Activated naive CD8-positive, alpha-beta T cell treated with anti-CD3 and anti-CD28 coated beads, Interleukin-2, amount 50 U/mL, for 24 hours (primary cell): Measurements from ENCODE around the gene NRN1.
"Not testable (repeated sequence)": the region's sequence is repeated elsewhere in the genome, so short reads cannot be mapped to it uniquely, and the experiment has no call there.

ENCODE experiments used
- ATAC-seq: fragments of 150-1000 bp; cut with Tn5 transposase; one replicate; pipeline ENCODE4 v1.10.0; 2021
- DNase-seq: peaks from one replicate; pipeline ENCODE4 v3.0.0; 2021
- H3K27ac Mint-ChIP-seq: one replicate; pipeline ENCODE4 v1.8.0; 2021; ENCODE audit warnings: mild to moderate bottlenecking, mixed read lengths
- H3K27me3 Mint-ChIP-seq: one replicate; pipeline ENCODE4 v1.8.0; 2021; ENCODE audit warnings: mixed read lengths
- H3K36me3 Mint-ChIP-seq: one replicate; pipeline ENCODE4 v1.8.0; 2021; ENCODE audit warnings: low read depth, mixed read lengths
- H3K4me1 Mint-ChIP-seq: one replicate; pipeline ENCODE4 v1.8.0; 2021; ENCODE audit warnings: mixed read lengths
- H3K4me3 Mint-ChIP-seq: one replicate; pipeline ENCODE4 v1.8.0; 2021; ENCODE audit warnings: mild to moderate bottlenecking, moderate library complexity, mixed read lengths
- H3K9me3 Mint-ChIP-seq: one replicate; pipeline ENCODE4 v1.8.0; 2021; ENCODE audit warnings: mixed read lengths

Gene NRN1

DNA sequence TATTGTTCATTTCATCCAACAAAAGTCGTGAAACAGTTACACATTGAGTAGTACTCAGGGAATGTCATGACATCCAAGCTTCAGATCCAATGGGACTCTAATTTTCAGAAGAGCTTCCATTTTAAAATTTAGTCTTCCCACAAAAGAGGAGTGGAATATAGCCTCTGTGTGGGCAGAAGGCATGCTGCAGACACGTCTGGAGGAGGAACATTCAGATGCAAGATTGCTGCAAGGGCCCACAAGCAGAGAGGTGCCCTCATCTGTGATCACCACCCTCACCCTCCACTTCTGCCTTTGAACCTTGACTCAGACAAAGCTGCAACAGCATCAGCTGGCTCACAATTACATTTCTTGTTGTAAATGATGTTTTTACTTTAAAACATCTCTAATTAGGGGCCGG is 29.9 kb downstream of the NRN1 start:
- ATAC-seq (no peak), DNase-seq (no peak)
- H3K9me3 Mint-ChIP-seq, result no peaks in the 10 kb centered on the region
- no peaks in the 10 kb centered on the region for H3K36me3 Mint-ChIP-seq
- no peak overlapping the region for H3K4me3 Mint-ChIP-seq
- H3K4me1 Mint-ChIP-seq, result peaks cover 15% of the 10 kb centered on the region
- peaks cover 12% of the 10 kb centered on the region for H3K27me3 Mint-ChIP-seq
- H3K27ac Mint-ChIP-seq, result no peak overlapping the region

DNA sequence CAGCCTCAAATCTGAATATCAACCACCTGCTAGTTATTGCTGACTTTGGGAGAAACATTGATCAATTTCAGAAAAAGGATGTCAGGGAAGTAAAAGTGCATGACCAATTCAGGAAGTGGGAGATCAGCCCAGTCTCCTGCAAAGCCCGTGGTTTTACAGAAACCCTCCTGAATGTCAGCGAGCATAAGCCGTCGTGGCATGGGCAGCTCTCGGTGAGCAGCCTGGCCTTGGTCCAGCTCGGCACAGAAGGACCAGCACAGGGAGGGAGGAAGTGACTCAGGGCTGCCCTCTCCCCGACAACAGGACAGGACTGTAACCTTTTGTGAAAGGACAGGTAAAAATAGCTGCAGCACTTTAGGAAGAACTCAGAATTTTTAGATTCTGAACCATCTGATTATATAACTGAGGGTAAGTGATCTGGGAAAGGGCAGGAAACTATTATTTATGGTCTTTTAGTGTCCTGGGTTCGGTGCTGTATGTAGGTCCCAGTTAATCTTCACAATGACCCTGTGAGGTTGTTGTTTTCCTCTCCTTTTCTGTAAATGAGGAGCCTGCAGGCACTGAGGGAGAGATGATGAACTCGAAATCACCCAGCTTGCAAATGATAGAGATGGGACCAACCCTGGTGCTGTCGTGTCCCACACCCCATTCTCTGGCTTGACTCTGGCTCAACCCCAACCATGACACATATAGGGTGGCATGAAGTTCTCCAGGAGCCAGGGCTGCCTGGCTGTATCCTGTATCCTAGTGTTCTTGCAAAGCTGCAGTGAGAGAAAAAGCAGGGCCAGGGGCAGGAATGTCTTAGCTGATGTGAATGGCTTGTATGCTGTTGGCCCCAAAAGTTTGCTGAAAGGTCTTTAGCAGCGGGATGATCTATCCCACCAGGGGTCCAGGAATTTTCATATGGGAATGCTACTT is 37.6 kb downstream of the NRN1 start:
- H3K4me1 Mint-ChIP-seq, result peaks cover 18% of the 10 kb centered on the region
- no peaks in the 10 kb centered on the region for H3K9me3 Mint-ChIP-seq
- no peak for DNase-seq
- peaks cover 7% of the 10 kb centered on the region for H3K27me3 Mint-ChIP-seq
- H3K36me3 Mint-ChIP-seq, result no peaks in the 10 kb centered on the region
- H3K27ac Mint-ChIP-seq, result no peak overlapping the region
- no peak for ATAC-seq
- H3K4me3 Mint-ChIP-seq, result no peak overlapping the region

DNA sequence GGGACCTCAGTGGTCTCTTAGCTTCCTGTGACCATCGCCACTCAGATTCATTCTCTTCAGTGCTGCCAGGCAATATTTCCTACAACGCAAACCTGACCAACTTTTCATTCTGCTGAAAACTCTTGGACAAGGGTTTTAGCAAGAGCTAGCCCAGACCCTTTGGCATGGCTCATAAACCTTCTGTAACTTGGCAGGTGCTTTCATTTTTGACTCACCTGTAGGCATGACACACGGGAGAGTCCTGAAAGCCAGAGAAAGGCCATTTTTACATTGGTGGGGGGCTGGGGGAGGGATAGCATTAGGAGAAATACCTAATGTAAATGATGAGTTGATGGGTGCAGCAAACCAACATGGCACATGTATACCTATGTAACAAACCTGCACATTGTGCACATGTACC is 38.7 kb downstream of the NRN1 start:
- not testable (repeated sequence) for H3K27me3 Mint-ChIP-seq, H3K27ac Mint-ChIP-seq, H3K36me3 Mint-ChIP-seq, H3K4me3 Mint-ChIP-seq, ATAC-seq, DNase-seq, H3K9me3 Mint-ChIP-seq
- H3K4me1 Mint-ChIP-seq, result peaks cover 18% of the 10 kb centered on the region

DNA sequence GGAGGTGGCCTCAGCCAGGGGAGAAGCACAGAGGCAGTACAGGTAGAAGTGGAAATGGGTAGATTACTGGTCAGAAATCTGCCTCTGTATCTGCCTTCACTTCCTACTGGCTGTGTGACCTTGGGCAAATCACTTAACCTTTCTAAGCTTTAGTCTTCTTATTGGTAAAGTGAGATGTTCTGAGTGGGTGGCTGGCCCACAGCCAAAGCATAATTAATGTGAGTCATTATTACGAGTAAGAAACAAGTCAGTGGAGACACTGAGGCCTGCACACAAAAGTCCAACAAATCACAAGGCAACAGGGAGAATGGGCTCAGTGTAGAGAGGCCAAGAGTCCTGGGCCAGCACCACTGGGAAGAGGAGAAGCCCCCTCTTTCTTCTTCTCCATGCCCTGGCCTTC is 39.1 kb downstream of the NRN1 start:
- Mint-ChIP-seq H3K36me3 (no peaks in the 10 kb centered on the region), H3K4me1 (peaks cover 18% of the 10 kb centered on the region), H3K27me3 (peaks cover 2% of the 10 kb centered on the region), H3K27ac (no peak overlapping the region), H3K9me3 (no peaks in the 10 kb centered on the region), H3K4me3 (no peak overlapping the region)
- peak; percentile 38 for DNase-seq
- peak; percentile 73 for ATAC-seq

DNA sequence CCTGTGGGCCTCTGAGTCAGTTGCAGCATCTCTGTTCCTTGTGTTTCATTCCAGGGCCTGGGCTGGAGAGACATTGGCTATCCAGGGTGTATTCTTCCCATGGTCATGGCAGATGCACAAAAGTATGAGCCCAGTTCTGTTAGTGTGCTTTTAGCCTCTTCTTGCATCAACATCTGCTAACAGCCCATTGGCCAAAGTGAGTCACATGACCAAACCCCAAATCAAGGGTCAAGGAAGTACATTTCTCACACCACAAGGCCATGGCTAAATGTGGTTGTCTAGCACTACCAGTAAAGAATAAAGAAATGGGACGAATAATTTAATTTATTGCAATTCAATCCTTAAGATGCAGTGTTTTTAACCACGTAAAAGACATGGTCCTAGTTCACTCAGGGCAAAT is 43.9 kb downstream of the NRN1 start:
- no peaks in the 10 kb centered on the region for H3K36me3 Mint-ChIP-seq
- H3K9me3 Mint-ChIP-seq, result no peaks in the 10 kb centered on the region
- DNase-seq, result no peak
- H3K4me1 Mint-ChIP-seq, result peaks cover 6% of the 10 kb centered on the region
- peaks cover 2% of the 10 kb centered on the region for H3K27me3 Mint-ChIP-seq
- ATAC-seq, result no peak
- H3K27ac Mint-ChIP-seq, result no peak overlapping the region
- H3K4me3 Mint-ChIP-seq, result no peak overlapping the region

DNA sequence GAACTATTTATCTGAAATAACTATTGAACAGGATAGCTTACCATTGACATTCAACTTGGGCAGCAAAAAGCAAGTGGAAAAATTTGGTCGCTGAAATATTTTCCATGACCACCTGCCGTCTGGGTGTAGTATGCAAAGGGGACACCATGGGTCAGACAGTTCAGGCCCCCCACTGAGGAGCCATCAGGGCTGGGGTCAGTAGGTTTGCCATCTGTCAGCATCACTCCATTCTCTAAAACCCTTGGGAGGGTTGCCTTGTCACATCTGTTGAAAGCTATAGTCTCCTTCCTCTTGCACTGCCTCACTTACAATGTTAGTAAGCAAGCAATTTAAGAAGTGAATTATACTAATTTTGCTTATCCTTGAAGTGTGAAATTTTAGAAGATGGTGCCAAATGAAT is 44.9 kb downstream of the NRN1 start:
- H3K4me1 Mint-ChIP-seq, result no peaks in the 10 kb centered on the region
- H3K36me3 Mint-ChIP-seq, result no peaks in the 10 kb centered on the region
- H3K27ac Mint-ChIP-seq, result no peak overlapping the region
- H3K4me3 Mint-ChIP-seq, result no peak overlapping the region
- peaks cover 2% of the 10 kb centered on the region for H3K27me3 Mint-ChIP-seq
- DNase-seq (no peak), ATAC-seq (no peak)
- H3K9me3 Mint-ChIP-seq, result no peaks in the 10 kb centered on the region

DNA sequence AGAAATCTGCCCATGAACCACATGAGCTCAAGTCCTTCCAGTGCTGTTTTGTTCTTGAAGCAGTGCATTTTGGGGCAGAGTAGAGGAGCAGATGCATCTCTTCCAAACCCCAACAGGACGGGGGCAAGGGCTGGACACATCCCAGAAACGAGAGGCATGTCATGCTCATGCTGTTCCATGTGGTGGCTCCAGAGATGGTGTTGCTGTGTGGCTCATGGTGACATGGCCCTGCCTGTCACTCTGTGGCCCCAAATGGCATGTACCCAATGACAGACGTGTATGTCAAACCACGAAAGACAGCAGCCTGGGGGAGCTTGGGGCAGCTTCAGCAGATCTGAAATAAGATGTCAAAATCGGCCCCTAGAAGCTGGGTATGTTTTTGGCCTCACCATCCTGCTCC is 46.3 kb downstream of the NRN1 start:
- no peaks in the 10 kb centered on the region for H3K36me3 Mint-ChIP-seq
- no peak for ATAC-seq

DNA sequence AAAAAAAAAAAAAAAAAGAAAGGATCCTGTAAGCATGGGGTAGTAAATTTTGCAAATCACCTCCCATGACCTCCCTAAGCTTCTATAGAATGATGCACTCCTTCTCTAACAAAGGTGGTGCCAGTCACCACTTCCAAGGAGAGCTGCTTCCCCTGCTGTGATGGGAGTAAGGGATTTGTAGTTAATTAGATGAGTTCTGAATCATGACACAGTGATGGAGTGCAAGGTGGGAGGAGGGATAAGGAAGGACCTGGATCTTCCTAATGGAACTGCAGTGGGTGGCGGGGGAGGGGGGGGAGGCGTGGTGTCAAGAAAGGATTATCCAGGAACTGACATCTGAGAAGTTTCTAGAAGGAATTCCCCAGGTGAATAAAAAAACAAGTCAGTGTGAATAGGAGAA is 47.8 kb downstream of the NRN1 start:
- Mint-ChIP-seq H3K36me3 (no peaks in the 10 kb centered on the region), H3K9me3 (no peaks in the 10 kb centered on the region), H3K4me1 (no peaks in the 10 kb centered on the region), H3K27ac (no peak overlapping the region), H3K27me3 (peaks cover under 1% of the 10 kb centered on the region), H3K4me3 (no peak overlapping the region)
- ATAC-seq (no peak), DNase-seq (no peak)

More for the DNA sequence above, 46.3 kb downstream of the NRN1 start:
- no peaks in the 10 kb centered on the region for H3K9me3 Mint-ChIP-seq
- H3K4me3 Mint-ChIP-seq, result no peak overlapping the region
- H3K27ac Mint-ChIP-seq, result no peak overlapping the region
- no peaks in the 10 kb centered on the region for H3K4me1 Mint-ChIP-seq
- H3K27me3 Mint-ChIP-seq, result peaks cover 2% of the 10 kb centered on the region
- no peak for DNase-seq

DNA sequence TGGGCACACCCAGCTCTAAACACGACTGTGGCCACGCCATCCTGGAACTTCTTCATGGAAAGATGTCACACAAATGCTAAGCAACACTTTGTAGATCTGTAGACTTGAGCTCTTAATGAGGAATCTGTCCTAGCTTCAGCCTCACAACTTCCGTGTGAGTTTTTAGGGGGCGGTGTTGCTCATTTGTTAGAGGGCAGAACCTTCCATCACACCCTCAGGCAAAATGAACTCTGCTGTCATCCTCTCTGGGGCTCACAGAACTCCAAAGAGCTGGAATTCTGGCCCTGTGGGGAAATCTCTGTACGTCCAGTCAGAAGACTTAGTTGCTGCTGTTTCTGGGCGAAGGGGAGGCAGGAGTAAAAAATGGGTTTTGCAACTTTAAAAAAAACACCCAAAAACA is 49.8 kb downstream of the NRN1 start:
- H3K4me1 Mint-ChIP-seq, result no peaks in the 10 kb centered on the region
- no peaks in the 10 kb centered on the region for H3K27me3 Mint-ChIP-seq
- no peaks in the 10 kb centered on the region for H3K36me3 Mint-ChIP-seq
- no peaks in the 10 kb centered on the region for H3K9me3 Mint-ChIP-seq
- ATAC-seq (no peak), DNase-seq (no peak)
- no peak overlapping the region for H3K27ac Mint-ChIP-seq
- H3K4me3 Mint-ChIP-seq, result no peak overlapping the region

DNA sequence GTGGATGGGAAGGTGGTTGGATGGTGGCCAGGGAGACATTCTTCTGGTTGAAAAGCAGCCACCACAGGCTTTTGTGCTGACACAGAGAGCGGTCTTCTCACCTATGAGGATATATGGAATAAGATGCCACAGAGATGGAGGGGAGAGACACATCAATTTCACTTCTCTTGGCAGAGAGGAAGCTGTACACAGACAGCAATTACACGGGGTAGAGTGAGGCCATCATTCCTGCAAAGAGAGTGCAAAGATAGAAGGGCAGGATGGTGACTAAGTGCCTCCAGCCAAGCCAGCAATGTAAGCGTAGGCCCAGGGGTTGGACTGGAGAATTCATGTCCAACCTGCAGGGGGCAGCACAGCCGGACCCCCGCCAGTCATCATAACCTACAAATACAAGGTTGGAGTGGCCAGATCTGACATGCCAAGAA is 56.4 kb downstream of the NRN1 start:
- peak; percentile 92 for ATAC-seq
- peak; percentile 34 for DNase-seq

More for the DNA sequence above, 56.4 kb downstream of the NRN1 start:
- Mint-ChIP-seq H3K4me3 (no peak overlapping the region), H3K27ac (no peak overlapping the region), H3K27me3 (no peaks in the 10 kb centered on the region), H3K4me1 (no peaks in the 10 kb centered on the region), H3K36me3 (no peaks in the 10 kb centered on the region), H3K9me3 (no peaks in the 10 kb centered on the region)
